Stromal cell of bone marrow (primary cell): ENCODE results near the gene MTF2.
A peak's percentile ranks its signal among the peaks of the same experiment; 100 is the strongest.
"Not testable (repeated sequence)": the region's sequence is repeated elsewhere in the genome, so short reads cannot be mapped to it uniquely, and the experiment has no call there.

Source experiments
- DNase-seq: peaks from one replicate; pipeline ENCODE4 v3.0.0-alpha.2; 2012; ENCODE audit warnings: low read depth

The MTF2 gene

GRCh38 chr1:93078986-93079654, at the start of gene MTF2:
MTF2 (plus strand) TSS chr1:93079283; CDS start chr1:93079527, 244 bp downstream.
- DNase-seq = peak; percentile 92

DNA sequence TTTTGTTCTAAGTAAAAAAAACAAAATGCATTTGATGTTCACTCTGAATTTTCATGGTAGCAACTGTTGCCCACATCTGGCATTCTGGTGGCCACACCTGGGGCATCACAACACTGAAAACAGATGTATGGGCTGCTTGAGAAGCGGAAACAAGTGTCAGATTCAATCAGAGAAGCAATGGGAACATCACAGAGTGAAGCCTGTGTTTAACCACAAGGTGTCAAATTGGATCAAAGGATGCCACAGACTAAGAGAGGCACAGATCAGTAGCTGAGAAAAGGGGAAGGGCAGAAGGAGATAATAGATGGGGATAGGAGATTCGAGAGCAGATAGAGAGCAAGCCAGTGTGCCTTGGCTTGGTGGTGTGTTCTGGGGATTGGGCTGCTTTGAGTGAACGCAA, 49.8 kb upstream of the MTF2 start:
- DNase-seq = no peak

- DNase-seq = not testable (repeated sequence)
Measured at GRCh38 chr1:93030191-93030590, 48.9 kb upstream of the MTF2 start.

GRCh38 chr1:93031711-93032110, 47.4 kb upstream of the MTF2 start:
- DNase-seq = no peak

- no peak for DNase-seq
Measured at GRCh38 chr1:93033029-93033428, 46.1 kb upstream of the MTF2 start.

GRCh38 chr1:93033785-93034184, 45.3 kb upstream of the MTF2 start:
- no peak for DNase-seq

DNA sequence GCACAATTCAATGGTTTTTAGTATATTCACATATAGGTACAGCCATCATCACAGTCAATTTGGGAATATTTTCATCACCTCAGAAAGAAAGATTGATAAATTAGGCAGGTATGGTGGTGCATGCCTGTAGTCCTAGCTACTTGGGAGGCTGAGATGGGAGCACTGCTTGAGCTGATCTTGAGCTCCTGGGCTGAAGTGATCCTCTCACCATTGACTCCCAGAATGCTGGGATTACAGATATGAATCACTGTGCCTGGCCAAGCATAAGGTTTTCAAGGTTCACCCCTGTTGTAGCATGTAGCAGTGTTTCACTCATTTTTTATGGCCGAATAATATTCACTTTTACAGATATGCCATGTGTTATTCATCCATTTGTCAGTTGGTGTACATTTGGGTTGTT, 44.7 kb upstream of the MTF2 start:
- DNase-seq = no peak

GRCh38 chr1:93036672-93037071, 42.4 kb upstream of the MTF2 start:
- no peak for DNase-seq

GRCh38 chr1:93042187-93043056, 36.7 kb upstream of the MTF2 start:
- DNase-seq = no peak

GRCh38 chr1:93043057-93043557, 36.0 kb upstream of the MTF2 start:
- DNase-seq = no peak

- DNase-seq = no peak
Measured at GRCh38 chr1:93047618-93048017, 31.5 kb upstream of the MTF2 start.

DNA sequence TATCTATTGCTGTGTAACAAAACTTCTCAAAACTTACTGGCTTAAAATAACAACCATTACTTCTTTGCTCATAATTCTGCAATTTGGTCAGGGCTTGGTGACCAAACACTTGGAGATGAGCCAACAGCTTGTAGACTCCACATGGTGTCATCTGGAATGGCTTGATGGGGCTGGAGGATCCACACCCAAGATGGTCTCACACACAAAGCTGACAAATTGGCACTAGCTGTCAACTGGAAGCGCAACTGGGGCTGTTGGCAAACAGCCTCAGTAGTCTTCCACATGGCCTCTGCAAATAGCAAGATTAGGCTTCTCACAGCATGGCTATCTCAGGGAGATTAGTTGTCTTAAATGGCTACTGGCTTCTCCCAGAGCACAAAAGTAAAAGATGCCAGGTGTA, 27.1 kb upstream of the MTF2 start:
- no peak for DNase-seq

GRCh38 chr1:93056214-93056613, 22.9 kb upstream of the MTF2 start:
- DNase-seq = peak; percentile 15

DNA sequence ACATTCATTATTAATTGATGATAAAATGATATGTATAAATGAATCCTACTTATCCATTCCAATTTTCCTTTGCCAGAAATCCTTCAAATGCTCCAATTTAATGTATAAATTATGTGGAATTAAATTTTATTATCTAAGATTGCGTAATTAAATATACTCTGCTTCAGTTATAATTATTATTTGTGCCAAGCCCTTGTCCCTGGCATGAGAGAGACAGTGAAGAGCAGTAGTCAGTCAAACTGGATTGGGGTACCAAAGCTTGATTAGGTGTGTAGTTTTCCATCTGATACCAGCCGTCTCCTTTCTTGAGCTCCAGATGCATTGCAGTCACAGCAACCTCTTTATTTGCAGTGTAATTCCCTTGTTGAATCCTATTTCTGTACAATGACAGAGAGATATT, 22.4 kb upstream of the MTF2 start:
- DNase-seq = no peak

DNA sequence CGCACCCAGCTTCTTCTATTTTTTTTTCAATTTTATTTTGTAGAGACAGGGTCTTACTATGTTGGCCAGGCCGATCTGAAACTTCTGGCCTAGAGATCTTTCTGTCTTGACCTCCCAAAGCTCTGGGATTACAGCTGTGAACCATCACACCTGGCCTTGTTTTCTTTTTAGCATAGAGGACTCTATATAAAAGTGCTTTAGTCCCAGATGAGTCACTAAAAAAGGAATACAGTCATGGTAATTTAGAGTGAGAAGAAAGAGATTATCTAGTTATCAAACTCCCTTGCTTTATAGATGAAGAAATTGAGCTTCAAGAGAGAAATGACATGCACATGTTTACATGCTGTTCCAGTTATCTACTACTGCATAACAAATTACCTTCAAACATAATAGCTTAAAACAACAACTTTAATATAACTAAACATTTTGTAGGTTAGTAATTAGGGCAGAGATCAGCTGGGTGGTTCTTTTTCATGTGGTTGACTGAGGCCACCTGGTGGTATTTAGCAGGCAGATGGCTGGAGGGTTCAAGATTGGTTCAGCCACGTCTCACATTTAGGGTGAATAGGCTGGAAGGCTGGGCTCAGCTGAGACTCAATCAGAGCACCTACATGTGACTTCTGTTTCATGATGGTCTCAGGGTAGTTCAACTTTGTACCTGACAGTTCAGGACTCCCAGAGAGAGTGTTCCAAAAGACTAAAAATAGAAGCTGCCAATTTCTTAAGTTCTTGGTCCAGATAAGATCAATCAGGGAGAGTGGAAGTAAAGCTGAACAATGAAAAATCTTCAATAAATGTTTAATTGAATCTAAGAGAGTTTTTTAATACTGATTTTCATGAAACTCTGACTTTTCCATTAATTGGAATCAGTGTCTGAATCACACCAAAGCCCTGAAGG, 16.9 kb upstream of the MTF2 start:
- DNase-seq = peak; percentile 16

- DNase-seq = no peak
Measured at GRCh38 chr1:93076268-93076667, 2.8 kb upstream of the MTF2 start.

GRCh38 chr1:93078203-93078602, 880 bp upstream of the MTF2 start:
- no peak for DNase-seq

DNA sequence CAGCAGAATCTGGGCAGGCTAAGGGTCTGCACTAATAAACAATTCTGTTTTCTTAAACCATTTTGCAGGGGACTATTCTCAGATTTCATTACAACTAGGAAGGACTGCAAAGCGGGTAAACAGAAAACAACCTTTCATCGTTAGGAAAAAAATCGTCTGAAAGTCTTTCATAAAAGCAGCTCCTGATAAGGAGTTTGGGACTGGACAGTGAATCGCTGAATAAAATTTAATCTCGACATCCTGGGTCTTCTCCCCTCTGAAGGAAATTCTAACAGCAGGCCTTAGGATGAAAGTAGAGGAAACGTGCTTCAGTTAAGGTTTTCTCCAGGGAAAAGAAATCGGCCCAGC, 471 bp upstream of the MTF2 start:
- DNase-seq = no peak

DNA sequence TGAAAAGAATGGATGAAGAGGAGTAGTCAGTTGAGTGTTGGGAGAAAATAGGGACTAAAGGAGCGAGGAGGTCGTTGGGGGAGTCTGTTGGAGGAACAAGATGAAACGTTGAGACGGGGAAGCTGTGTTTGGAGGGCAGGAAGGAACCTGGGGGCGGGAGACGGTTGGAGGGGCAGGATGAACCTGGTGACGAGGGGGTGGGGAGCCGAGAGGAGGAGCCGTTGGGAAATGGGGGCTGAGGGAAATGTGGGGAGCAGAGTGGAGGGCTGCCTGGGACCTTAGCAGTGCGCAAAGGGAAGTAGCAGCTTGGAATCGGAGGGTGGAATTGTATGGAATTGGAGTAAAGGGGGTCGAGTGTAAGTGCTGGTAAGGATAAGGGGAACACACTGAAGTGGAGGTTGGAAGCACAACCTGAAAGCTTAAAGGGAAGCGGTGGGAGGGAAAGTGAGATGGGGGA, 630 bp downstream of the MTF2 start:
- no peak for DNase-seq

- peak; percentile 51 for DNase-seq
Measured at GRCh38 chr1:93080179-93080823, 1.2 kb downstream of the MTF2 start.

DNA sequence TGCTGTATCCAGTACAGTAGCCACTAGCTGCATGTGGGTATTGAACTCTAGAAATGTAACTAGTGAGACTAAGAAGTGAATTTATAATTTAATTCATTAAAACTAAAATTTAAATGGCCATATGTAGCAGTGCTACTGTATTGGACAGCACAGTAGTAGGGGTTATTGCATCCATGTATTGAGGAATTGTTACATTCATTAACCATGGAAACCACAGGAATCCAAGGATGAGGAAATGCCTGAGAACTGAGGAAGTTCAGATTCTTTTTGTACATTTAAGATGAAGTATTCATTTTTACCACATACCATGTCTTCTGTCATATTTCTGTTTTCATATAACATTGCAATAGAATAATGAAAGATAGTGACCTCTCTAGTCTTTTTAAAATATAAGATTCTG, 2.6 kb downstream of the MTF2 start:
- DNase-seq = peak; percentile 58

GRCh38 chr1:93082313-93082712, 3.2 kb downstream of the MTF2 start:
- DNase-seq = no peak
